ENCODE data around the gene ZIC2.

GRCh38 chr13:99976575-99976974, 5.0 kb upstream of the ZIC2 start:
- TF ChIP-seq POLR2A (IDR thresholded peaks at IDR 0.05) (no peak), EP300 (IDR thresholded peaks at IDR 0.05) (no peak)
